HG03103 (cell line): ENCODE measurements around the gene SPPL2A.

Experiments used
- ATAC-seq: cut with Tn5 transposase; IDR thresholded peaks from one replicate; pipeline ENCODE4 v1.9.1; 2021; ENCODE audit warnings: low read depth; ENCODE audit not compliant: unreplicated experiment

SPPL2A gene

GRCh38 chr15:50774450-50774849 lies 8.9 kb upstream of the SPPL2A start:
- ATAC-seq = no peak

- ATAC-seq = no peak
Measured at GRCh38 chr15:50773389-50773788, 7.9 kb upstream of the SPPL2A start.

- no peak for ATAC-seq
Measured at GRCh38 chr15:50767332-50767861, 1.9 kb upstream of the SPPL2A start.

- no peak for ATAC-seq
Measured at GRCh38 chr15:50764461-50765194, 878 bp downstream of the SPPL2A start.

- no peak for ATAC-seq
Measured at GRCh38 chr15:50758712-50759205, 6.7 kb downstream of the SPPL2A start.

GRCh38 chr15:50753463-50753862 lies 12.0 kb downstream of the SPPL2A start:
- no peak for ATAC-seq

- ATAC-seq = no peak
Measured at GRCh38 chr15:50751394-50751793, 14.1 kb downstream of the SPPL2A start.

GRCh38 chr15:50750227-50750705 lies 15.2 kb downstream of the SPPL2A start:
- no peak for ATAC-seq

- ATAC-seq = no peak
Measured at GRCh38 chr15:50747523-50747922, 18.0 kb downstream of the SPPL2A start.

GRCh38 chr15:50744601-50745000 lies 20.9 kb downstream of the SPPL2A start:
- ATAC-seq = no peak

- ATAC-seq = no peak
Measured at GRCh38 chr15:50740955-50741354, 24.6 kb downstream of the SPPL2A start.

- ATAC-seq = no peak
Measured at GRCh38 chr15:50736823-50737222, 28.7 kb downstream of the SPPL2A start.

- no peak for ATAC-seq
Measured at GRCh38 chr15:50735156-50735555, 30.4 kb downstream of the SPPL2A start.

- ATAC-seq = no peak
Measured at GRCh38 chr15:50726315-50726714, 39.2 kb downstream of the SPPL2A start.

- no peak for ATAC-seq
Measured at GRCh38 chr15:50718700-50719125, 46.8 kb downstream of the SPPL2A start.

- no peak for ATAC-seq
Measured at GRCh38 chr15:50712018-50712417, 53.5 kb downstream of the SPPL2A start.

- ATAC-seq = no peak
Measured at GRCh38 chr15:50710585-50710984, 54.9 kb downstream of the SPPL2A start.

GRCh38 chr15:50707878-50708427 lies 57.6 kb downstream of the SPPL2A start:
- ATAC-seq = no peak

- no peak for ATAC-seq
Measured at GRCh38 chr15:50702762-50703334, 62.7 kb downstream of the SPPL2A start.

GRCh38 chr15:50698101-50698500 lies 67.4 kb downstream of the SPPL2A start:
- ATAC-seq = no peak

GRCh38 chr15:50697109-50697797 lies 68.3 kb downstream of the SPPL2A start:
- ATAC-seq = no peak
